ENCODE data around the gene WWTR1. TPM values are rescaled to one million over a fixed set of nuclear protein-coding genes. Genes with fewer than 3 reads are reported as not detected.

Gene WWTR1
- total RNA-seq, 4 donors from 2014 or later, result 40.3 to 80.4 (median 67.6) TPM

- TF ChIP-seq POLR2A (IDR thresholded peaks at IDR 0.05) (no peak), POLR2AphosphoS5 (IDR thresholded peaks at IDR 0.05) (no peak), EP300 (IDR thresholded peaks at IDR 0.05; ENCODE audit: low read depth) (no peak), CTCF (IDR thresholded peaks at IDR 0.05) (no peak)
- in situ Hi-C loops (cut with MboI; ENCODE audit: low pct_ligation_motif_present in 1 of 4, low pct_unique_long_range_greater_than_20kb in 1 of 4, low sequenced_read_pairs in 3 of 4) (no loop called here), intact Hi-C loops (cut with DNase I; ENCODE audit: low total_unique reads) (loop anchor here (5.0 kb wide), 1 partner anchor 1682 kb away; no protein-coding TSS in a partner anchor)
- Histone ChIP-seq H3K4me3 (no peak overlapping the region), H3K36me3 (no peaks in the 10 kb centered on the region), H3K27me3 (no peaks in the 10 kb centered on the region), H3K9me3 (no peaks in the 10 kb centered on the region), H3K4me1 (peaks cover 14 to 75% (median 37%) of the 10 kb centered on the region in 4 donors), H3K27ac (peak overlapping the region in 3 of 4 donors; percentile 14 to 45 (median 19))
- DNase-seq, result no peak
- WGBS, 2 donors (ENCODE audit: low coverage in 1 of 2), result 63 to 74% methylated on average over 3 to 4 of the region's 4 CpGs
Measured at GRCh38 chr3:149579838-149580542, 77.8 kb downstream of the WWTR1 start.

GRCh38 chr3:149579161-149579560, 78.7 kb downstream of the WWTR1 start:
- no peak for DNase-seq
- Histone ChIP-seq H3K36me3 (no peaks in the 10 kb centered on the region), H3K4me3 (no peak overlapping the region), H3K4me1 (peaks cover 17 to 81% (median 36%) of the 10 kb centered on the region in 4 donors), H3K27me3 (no peaks in the 10 kb centered on the region), H3K27ac (peak overlapping the region in 2 of 4 donors; percentile 14 to 45), H3K9me3 (no peaks in the 10 kb centered on the region)
- TF ChIP-seq POLR2A (IDR thresholded peaks at IDR 0.05) (no peak), CTCF (IDR thresholded peaks at IDR 0.05) (no peak), POLR2AphosphoS5 (IDR thresholded peaks at IDR 0.05) (no peak), EP300 (IDR thresholded peaks at IDR 0.05; ENCODE audit: low read depth) (no peak)
- in situ Hi-C loops (cut with MboI; ENCODE audit: low pct_ligation_motif_present in 1 of 4, low pct_unique_long_range_greater_than_20kb in 1 of 4, low sequenced_read_pairs in 3 of 4), result no loop called here
- 72% methylated on average over 1 of the region's 1 CpG; no CpG with 5 or more reads in 1 of the 2 donors for WGBS, 2 donors (ENCODE audit: low coverage in 1 of 2)
- intact Hi-C loops (cut with DNase I; ENCODE audit: low total_unique reads), result loop anchor here (5.0 kb wide), 1 partner anchor 1683 kb away; no protein-coding TSS in a partner anchor

- in situ Hi-C loops (cut with MboI; ENCODE audit: low pct_ligation_motif_present in 1 of 4, low pct_unique_long_range_greater_than_20kb in 1 of 4, low sequenced_read_pairs in 3 of 4), result no loop called here
- WGBS, 2 donors (ENCODE audit: low coverage in 1 of 2), result 95 to 100% methylated on average over 1 to 2 of the region's 2 CpGs
- no peak for DNase-seq
- intact Hi-C loops (cut with DNase I; ENCODE audit: low total_unique reads), result loop anchor here (5.0 kb wide), 1 partner anchor 1684 kb away; no protein-coding TSS in a partner anchor
- Histone ChIP-seq H3K36me3 (no peaks in the 10 kb centered on the region), H3K4me3 (no peak overlapping the region), H3K9me3 (no peaks in the 10 kb centered on the region), H3K4me1 (peaks cover 22 to 83% (median 36%) of the 10 kb centered on the region in 4 donors), H3K27me3 (no peaks in the 10 kb centered on the region), H3K27ac (peak overlapping the region in 1 of 4 donors; percentile 80)
- no peak for TF ChIP-seq POLR2AphosphoS5 (IDR thresholded peaks at IDR 0.05)
- TF ChIP-seq EP300 (IDR thresholded peaks at IDR 0.05; ENCODE audit: low read depth), result no peak
- no peak for TF ChIP-seq CTCF (IDR thresholded peaks at IDR 0.05)
- no peak for TF ChIP-seq POLR2A (IDR thresholded peaks at IDR 0.05)
Measured at GRCh38 chr3:149577801-149578200, 80.0 kb downstream of the WWTR1 start.

- in situ Hi-C loops (cut with MboI; ENCODE audit: low pct_ligation_motif_present in 1 of 4, low pct_unique_long_range_greater_than_20kb in 1 of 4, low sequenced_read_pairs in 3 of 4), result no loop called here
- no peak for DNase-seq
- H3K27ac ChIP-seq, result peak overlapping the region; percentile 78 to 83 (median 80)
- intact Hi-C loops (cut with DNase I; ENCODE audit: low total_unique reads), result loop anchor here (1.0 to 5.0 kb wide), 2 partner anchors 38 to 1686 kb away; no protein-coding TSS in a partner anchor
- WGBS, 2 donors (ENCODE audit: low coverage in 1 of 2), result 50 to 56% methylated on average over 3 to 5 of the region's 5 CpGs
- no peaks in the 10 kb centered on the region for H3K27me3 ChIP-seq
- peak; percentile 55 to 69 (median 65) for TF ChIP-seq POLR2AphosphoS5 (IDR thresholded peaks at IDR 0.05)
- no peak for TF ChIP-seq CTCF (IDR thresholded peaks at IDR 0.05)
- H3K4me1 ChIP-seq, result peaks cover 15 to 79% (median 25%) of the 10 kb centered on the region in 4 donors
- no peaks in the 10 kb centered on the region for H3K36me3 ChIP-seq
- H3K4me3 ChIP-seq, result no peak overlapping the region
- no peaks in the 10 kb centered on the region for H3K9me3 ChIP-seq
Measured at GRCh38 chr3:149575961-149576564, 81.8 kb downstream of the WWTR1 start.
